ENCODE data around the gene CARMIL3.

CARMIL3 gene

DNA sequence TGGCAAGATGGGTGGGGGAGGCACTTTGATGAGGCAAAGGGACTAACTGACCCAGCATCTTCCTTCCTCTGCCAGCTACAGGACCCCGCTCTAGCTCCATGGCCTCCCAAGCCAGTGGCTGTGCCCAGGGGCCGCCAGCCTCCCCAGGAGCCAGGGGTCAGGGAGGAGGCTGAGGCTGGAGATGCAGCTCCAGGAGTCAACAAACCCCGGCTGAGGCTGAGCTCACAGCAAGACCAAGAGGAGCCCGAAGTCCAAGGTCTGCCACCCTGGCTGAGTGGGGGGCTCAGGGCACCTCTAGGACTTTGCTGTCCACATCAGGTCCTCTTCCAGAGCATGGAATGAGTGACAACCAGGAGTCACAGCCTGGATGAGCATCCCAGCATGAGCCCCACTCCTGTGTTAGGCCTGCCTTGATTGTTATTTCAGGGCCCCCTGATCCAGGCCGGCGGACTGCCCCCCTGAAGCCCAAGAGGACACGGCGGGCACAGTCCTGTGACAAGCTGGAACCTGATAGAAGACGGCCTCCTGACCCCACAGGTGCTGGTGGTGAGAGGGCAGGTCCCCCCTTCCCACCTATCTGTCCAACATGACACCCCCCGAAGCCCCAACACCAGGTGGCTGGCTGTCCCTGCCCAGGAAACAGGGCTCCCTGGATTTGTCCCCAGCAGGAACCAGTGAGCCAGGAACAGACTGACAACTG is 17.1 kb downstream of the CARMIL3 start:
- no peak overlapping the region for H3K4me3 ChIP-seq (ENCODE audit: low read length)
- H3K27me3 ChIP-seq (ENCODE audit: control insufficient read depth, insufficient read depth, low read length), result peaks cover 16% of the 10 kb centered on the region
- H3K9ac ChIP-seq (ENCODE audit: low read length), result no peak overlapping the region
- H3K4me1 ChIP-seq (ENCODE audit: control insufficient read depth, insufficient read depth, low read length), result peaks cover 14% of the 10 kb centered on the region
- no peaks in the 10 kb centered on the region for H3K36me3 ChIP-seq (ENCODE audit: control insufficient read depth, insufficient read depth, low read length)
- H3K9me3 ChIP-seq (ENCODE audit: control insufficient read depth, low read length), result no peaks in the 10 kb centered on the region

DNA sequence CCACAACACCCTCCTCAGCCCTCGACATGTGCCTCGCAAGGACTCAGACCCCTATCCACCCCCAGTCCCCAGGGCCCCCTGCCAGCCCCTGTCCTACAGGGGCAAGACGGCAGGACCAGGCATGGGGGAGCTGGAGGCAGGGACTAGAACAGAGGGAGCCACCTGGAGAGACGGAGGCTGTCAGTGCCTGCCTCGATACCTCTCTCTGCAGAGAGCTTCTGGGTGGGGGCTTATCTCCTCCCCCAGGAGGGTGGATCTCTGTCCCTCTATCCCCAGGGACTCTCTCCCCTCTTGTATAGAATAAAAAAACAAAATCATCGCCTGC is 17.6 kb downstream of the CARMIL3 start:
- Histone ChIP-seq H3K27me3 (ENCODE audit: control insufficient read depth, insufficient read depth, low read length) (peaks cover 16% of the 10 kb centered on the region), H3K4me3 (ENCODE audit: low read length) (no peak overlapping the region), H3K36me3 (ENCODE audit: control insufficient read depth, insufficient read depth, low read length) (no peaks in the 10 kb centered on the region), H3K9ac (ENCODE audit: low read length) (no peak overlapping the region), H3K4me1 (ENCODE audit: control insufficient read depth, insufficient read depth, low read length) (peaks cover 19% of the 10 kb centered on the region), H3K9me3 (ENCODE audit: control insufficient read depth, low read length) (no peaks in the 10 kb centered on the region)

DNA sequence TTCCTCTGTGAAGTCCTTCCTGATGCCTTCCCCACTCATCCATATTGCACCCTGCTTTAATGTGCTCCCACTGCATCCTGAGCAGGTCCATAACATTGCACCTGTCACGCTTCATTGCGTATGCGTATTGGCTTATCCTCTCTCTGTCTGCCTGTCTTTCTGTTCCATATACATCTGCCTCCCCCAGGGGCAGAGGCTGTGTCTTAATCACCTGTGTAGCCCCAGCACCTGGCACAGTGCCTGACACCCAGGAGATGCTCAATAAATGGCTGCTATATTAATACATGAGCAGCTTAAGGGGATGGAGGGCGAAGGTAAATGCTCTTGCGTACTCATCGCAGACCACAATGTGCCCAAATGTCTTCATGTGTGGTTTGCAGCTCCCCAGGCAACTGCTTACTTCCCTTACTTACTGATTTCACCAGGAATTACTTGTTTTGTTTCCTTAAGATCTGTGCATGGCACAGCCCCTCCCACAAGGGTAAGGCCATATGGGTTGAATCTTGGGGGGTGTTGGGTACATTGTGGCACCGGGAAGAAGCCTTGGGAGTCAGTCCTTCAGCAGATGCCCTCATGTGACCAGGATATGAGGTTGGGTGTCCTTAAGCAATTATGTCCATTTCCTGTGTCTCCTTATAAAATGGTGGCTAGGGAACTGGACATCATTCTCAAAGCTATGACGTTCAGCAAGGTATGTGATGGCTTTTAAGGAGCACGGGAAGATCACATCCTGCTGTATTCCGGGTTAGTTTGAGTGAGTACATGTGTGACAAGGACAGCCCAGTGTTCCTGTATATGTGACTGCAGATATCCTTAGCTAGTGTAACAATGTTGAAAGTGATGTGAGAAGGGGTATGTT is 18.7 kb downstream of the CARMIL3 start:
- Histone ChIP-seq H3K36me3 (ENCODE audit: control insufficient read depth, insufficient read depth, low read length) (no peaks in the 10 kb centered on the region), H3K27me3 (ENCODE audit: control insufficient read depth, insufficient read depth, low read length) (peaks cover 16% of the 10 kb centered on the region), H3K4me1 (ENCODE audit: control insufficient read depth, insufficient read depth, low read length) (peaks cover 31% of the 10 kb centered on the region), H3K4me3 (ENCODE audit: low read length) (no peak overlapping the region), H3K9me3 (ENCODE audit: control insufficient read depth, low read length) (no peaks in the 10 kb centered on the region), H3K9ac (ENCODE audit: low read length) (no peak overlapping the region)

DNA sequence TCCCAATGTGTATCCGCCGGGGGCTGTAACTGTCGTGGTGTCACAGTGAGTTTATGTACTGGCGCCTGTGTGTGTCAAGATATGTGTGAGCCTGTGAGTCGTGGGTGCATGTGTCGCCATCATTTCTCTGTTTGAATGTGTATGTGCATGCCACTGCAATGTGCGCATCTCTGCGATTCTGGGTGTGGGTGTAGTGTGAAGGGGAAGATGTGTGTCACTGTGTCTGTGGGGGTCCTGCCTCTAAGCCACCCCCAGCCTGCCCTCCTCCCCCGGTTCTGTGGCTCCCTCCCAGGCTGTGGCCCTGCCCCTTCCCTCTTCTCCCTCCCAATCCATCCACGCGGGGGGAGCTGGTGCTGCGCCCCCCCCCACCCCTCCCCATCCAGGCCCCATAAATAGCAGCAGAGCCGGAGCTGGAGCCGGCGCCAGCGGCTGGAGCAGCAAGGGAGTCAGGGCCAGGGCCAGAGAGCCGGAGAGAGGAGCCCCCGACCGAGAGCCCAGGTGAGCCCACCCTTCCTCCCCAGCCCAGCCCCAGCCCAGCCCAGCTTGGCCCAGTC is 19.4 kb downstream of the CARMIL3 start, which contains the start of gene CPNE6:
CPNE6 (plus strand) TSS at position 419 of the 554 bp plus-strand sequence. CDS start 1,375 bp downstream, outside the sequence.
- H3K27me3 ChIP-seq (ENCODE audit: control insufficient read depth, insufficient read depth, low read length), result peaks cover 16% of the 10 kb centered on the region
- H3K4me3 ChIP-seq (ENCODE audit: low read length), result no peak within 1 kb of the TSS
- H3K4me1 ChIP-seq (ENCODE audit: control insufficient read depth, insufficient read depth, low read length), result peaks cover 37% of the 10 kb centered on the region
- H3K9ac ChIP-seq (ENCODE audit: low read length), result no peak within 1 kb of the TSS
- H3K9me3 ChIP-seq (ENCODE audit: control insufficient read depth, low read length), result no peaks in the 10 kb centered on the region
- no peaks in the 10 kb centered on the region for H3K36me3 ChIP-seq (ENCODE audit: control insufficient read depth, insufficient read depth, low read length)

DNA sequence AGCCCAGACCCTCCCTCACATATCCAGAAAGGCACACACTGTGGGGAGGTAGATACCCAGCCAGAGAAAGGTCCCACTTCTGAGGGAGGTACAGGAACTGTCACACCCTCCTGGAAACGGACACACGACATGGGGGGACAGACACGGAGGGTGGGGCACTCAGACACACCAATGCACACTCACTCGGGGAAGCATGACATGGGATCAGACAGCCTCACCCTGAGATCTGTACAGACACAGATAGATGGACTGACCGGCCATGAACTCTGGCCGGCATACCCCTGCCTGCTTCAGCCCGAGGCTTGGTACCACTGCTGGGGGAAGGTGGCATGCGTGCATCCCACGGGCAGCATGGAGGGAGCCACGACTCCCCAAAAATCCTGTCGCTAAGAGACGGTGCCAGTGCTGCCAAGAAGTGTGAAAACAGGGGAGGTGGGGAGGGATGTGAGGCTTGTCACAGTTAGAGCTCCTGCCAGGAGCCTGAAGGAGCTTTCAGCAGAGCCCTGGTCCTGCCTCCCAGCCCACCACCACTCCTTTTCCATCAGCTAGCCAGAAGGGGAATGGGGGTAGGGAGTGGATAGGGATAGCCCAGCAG is 20.1 kb downstream of the CARMIL3 start:
- Histone ChIP-seq H3K36me3 (ENCODE audit: control insufficient read depth, insufficient read depth, low read length) (no peaks in the 10 kb centered on the region), H3K9ac (ENCODE audit: low read length) (no peak overlapping the region), H3K4me1 (ENCODE audit: control insufficient read depth, insufficient read depth, low read length) (peaks cover 37% of the 10 kb centered on the region), H3K4me3 (ENCODE audit: low read length) (no peak overlapping the region), H3K9me3 (ENCODE audit: control insufficient read depth, low read length) (no peaks in the 10 kb centered on the region), H3K27me3 (ENCODE audit: control insufficient read depth, insufficient read depth, low read length) (peaks cover 16% of the 10 kb centered on the region)

DNA sequence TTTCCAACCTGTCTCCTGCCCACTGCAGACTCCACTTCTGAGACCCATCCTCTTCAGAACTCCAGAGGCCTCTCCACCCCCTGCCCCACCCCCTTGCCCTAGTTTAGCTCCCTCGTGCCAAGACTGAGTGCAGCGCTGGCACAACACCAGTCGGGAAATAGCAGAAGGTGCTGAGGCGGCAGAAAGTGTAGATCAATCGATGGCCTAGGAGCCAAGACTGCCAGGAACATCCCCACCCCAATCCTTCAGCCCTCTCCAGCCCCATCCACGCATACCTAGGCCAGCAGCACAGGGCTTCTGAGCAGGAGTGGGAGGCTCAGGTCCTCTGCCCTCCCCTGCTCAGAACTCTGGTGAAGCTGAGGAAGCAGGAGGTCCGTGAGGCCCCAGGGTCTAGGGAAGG is 20.6 kb downstream of the CARMIL3 start:
- Histone ChIP-seq H3K4me1 (ENCODE audit: control insufficient read depth, insufficient read depth, low read length) (peaks cover 37% of the 10 kb centered on the region), H3K9me3 (ENCODE audit: control insufficient read depth, low read length) (no peaks in the 10 kb centered on the region), H3K27me3 (ENCODE audit: control insufficient read depth, insufficient read depth, low read length) (peaks cover 16% of the 10 kb centered on the region), H3K9ac (ENCODE audit: low read length) (no peak overlapping the region), H3K36me3 (ENCODE audit: control insufficient read depth, insufficient read depth, low read length) (no peaks in the 10 kb centered on the region), H3K4me3 (ENCODE audit: low read length) (no peak overlapping the region)

DNA sequence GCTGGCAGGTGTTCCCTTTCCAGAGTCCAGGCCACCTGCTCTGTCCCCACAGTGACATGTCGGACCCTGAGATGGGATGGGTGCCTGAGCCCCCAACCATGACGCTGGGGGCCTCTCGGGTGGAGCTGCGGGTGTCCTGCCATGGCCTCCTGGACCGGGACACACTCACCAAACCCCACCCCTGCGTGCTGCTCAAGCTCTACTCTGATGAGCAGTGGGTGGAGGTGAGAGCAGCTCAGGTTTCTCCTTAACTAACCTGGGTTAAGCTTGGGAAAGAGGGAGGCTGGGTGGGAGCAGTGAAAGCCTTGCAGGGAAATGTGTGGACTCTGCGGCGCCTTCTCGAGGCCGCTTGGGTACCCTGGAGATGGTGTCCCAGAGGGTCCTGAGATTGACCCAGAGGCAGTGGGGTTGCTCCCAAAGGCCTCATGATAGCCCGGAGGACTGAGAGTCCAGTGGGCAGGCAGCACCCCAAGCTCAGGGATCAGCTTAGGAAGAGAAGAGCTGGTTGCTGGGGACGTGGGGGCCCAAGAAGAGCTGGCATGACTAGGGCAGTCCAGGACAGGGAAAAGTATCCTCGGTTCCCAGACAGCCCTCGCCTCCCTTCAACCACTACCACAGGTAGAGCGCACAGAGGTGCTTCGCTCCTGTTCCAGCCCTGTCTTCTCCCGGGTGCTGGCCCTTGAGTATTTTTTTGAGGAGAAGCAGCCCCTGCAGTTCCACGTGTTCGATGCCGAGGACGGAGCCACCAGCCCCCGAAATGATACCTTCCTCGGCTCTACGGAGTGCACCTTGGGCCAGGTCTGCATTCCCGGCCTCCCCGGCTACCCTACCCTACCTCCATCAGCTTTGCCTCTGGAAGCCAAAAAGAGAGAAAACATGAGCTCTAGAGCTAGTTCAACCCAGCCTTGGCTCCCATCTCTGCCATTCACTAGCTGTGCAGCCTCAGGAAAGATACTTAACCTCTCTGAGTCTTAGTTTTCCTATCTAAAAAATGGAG is 21.4 kb downstream of the CARMIL3 start:
- Histone ChIP-seq H3K4me1 (ENCODE audit: control insufficient read depth, insufficient read depth, low read length) (peaks cover 37% of the 10 kb centered on the region), H3K27me3 (ENCODE audit: control insufficient read depth, insufficient read depth, low read length) (peaks cover 16% of the 10 kb centered on the region), H3K9ac (ENCODE audit: low read length) (no peak overlapping the region), H3K4me3 (ENCODE audit: low read length) (no peak overlapping the region), H3K9me3 (ENCODE audit: control insufficient read depth, low read length) (no peaks in the 10 kb centered on the region), H3K36me3 (ENCODE audit: control insufficient read depth, insufficient read depth, low read length) (no peaks in the 10 kb centered on the region)

DNA sequence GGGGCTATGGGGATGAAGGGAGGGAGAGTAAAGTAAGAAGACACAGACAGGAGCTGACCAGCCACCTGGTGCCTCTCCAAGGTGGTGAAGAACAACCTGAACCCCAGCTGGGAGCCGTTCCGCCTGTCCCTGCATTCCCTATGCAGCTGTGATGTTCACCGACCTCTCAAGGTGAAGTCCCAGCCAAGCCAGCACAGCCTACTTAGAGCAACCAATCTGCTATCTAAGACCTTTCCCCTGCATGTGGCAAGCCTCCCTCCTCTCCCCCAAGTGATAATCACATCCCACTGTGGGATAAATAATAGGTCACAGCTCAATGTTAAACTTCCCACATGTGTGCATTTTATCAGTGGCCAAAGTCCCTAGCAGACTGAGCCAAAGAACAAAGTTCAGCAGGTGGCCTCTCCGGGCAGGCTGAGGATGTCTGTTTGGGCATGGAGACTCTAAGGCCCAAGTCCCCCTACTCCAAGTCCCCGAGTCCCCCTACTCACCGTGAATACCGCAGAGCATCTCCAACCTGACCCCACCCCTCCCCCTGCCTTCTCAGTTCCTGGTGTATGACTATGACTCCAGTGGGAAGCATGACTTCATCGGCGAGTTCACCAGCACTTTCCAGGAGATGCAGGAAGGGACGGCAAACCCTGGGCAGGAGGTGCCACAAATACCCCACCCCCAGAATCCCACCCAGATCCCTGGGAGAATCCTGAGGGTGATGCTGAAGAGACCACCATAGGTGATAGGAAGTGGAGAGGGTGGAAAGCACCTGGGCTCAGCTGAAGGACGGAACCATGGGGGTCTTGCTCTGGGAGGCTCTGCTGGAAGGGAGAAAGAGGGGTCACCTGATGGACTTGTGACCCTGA is 23.0 kb downstream of the CARMIL3 start:
- Histone ChIP-seq H3K4me3 (ENCODE audit: low read length) (no peak overlapping the region), H3K9me3 (ENCODE audit: control insufficient read depth, low read length) (no peaks in the 10 kb centered on the region), H3K36me3 (ENCODE audit: control insufficient read depth, insufficient read depth, low read length) (no peaks in the 10 kb centered on the region), H3K27me3 (ENCODE audit: control insufficient read depth, insufficient read depth, low read length) (peaks cover 16% of the 10 kb centered on the region), H3K9ac (ENCODE audit: low read length) (no peak overlapping the region), H3K4me1 (ENCODE audit: control insufficient read depth, insufficient read depth, low read length) (peaks cover 37% of the 10 kb centered on the region)

DNA sequence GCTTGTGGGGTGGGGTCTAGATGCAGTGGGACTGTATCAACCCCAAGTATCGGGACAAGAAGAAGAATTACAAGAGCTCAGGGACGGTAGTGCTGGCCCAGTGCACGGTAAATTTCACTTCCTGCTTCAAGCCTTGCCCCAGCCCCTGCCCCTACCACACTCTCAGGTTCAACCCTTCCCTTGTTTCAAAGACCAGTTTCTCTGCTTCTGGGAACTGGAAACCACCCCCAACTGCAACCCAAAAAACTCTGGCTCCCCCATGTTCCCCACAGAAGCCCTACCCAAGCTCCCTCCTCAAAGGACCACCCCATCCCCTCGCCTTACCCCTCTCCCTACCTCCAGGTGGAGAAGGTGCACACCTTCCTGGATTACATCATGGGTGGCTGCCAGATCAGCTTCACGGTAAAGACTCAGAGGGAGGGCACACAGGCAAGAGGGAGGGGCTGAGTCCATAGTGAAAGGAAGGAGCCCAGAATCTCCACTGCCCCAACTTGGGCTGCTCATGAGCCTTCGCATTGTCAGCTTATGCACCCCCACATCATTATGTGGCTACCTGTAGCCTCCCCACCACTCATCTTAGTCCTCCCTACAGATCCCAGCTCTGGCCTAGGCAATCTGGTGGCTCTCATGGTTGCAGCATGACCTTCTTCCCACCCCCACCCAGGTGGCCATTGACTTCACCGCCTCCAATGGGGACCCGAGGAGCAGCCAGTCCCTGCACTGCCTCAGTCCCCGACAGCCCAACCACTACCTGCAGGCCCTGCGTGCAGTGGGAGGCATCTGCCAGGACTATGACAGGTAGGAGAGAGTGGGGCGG is 23.9 kb downstream of the CARMIL3 start:
- Histone ChIP-seq H3K9me3 (ENCODE audit: control insufficient read depth, low read length) (no peaks in the 10 kb centered on the region), H3K9ac (ENCODE audit: low read length) (no peak overlapping the region), H3K4me1 (ENCODE audit: control insufficient read depth, insufficient read depth, low read length) (peaks cover 41% of the 10 kb centered on the region), H3K4me3 (ENCODE audit: low read length) (no peak overlapping the region), H3K27me3 (ENCODE audit: control insufficient read depth, insufficient read depth, low read length) (peaks cover 16% of the 10 kb centered on the region), H3K36me3 (ENCODE audit: control insufficient read depth, insufficient read depth, low read length) (no peaks in the 10 kb centered on the region)

DNA sequence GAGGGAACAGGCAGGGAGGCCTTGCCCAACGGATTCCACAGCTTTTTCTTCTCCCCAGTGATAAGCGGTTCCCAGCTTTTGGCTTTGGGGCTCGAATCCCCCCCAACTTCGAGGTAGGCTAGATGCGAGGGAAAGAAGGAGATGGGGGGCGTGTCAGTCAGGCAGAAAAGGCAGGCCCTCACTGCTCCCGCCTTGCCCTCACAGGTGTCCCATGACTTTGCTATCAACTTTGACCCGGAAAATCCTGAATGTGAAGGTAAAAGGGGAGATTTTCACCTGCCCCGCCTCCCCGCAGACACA is 24.4 kb downstream of the CARMIL3 start:
- Histone ChIP-seq H3K36me3 (ENCODE audit: control insufficient read depth, insufficient read depth, low read length) (no peaks in the 10 kb centered on the region), H3K9ac (ENCODE audit: low read length) (no peak overlapping the region), H3K4me3 (ENCODE audit: low read length) (no peak overlapping the region), H3K27me3 (ENCODE audit: control insufficient read depth, insufficient read depth, low read length) (peaks cover 16% of the 10 kb centered on the region), H3K9me3 (ENCODE audit: control insufficient read depth, low read length) (no peaks in the 10 kb centered on the region), H3K4me1 (ENCODE audit: control insufficient read depth, insufficient read depth, low read length) (peaks cover 44% of the 10 kb centered on the region)

Measured in mucosa of stomach (tissue), 1 donor.